Measurements from ENCODE around the gene PRSS2.
"Not testable (repeated sequence)": the region's sequence is repeated elsewhere in the genome, so short reads cannot be mapped to it uniquely, and the experiment has no call there.

GRCh38 chr7:142741932-142742331, 28.8 kb upstream of the PRSS2 start:
- TF ChIP-seq TEAD4 (IDR thresholded peaks at IDR 0.05; ENCODE audit: borderline replicate concordance, insufficient read depth); POLR2AphosphoS5 (IDR thresholded peaks at IDR 0.05; ENCODE audit: low read depth, low read length); CTCF (IDR thresholded peaks at IDR 0.05); MXI1 (IDR thresholded peaks at IDR 0.05; ENCODE audit: low read depth, low read length); EP300 (IDR thresholded peaks at IDR 0.05; ENCODE audit: borderline replicate concordance in 1 of 2, low read depth in 1 of 2, low read length in 1 of 2); USF1 (IDR thresholded peaks at IDR 0.05; ENCODE audit: borderline replicate concordance, low read depth); NFIC (IDR thresholded peaks at IDR 0.05; ENCODE audit: borderline replicate concordance); NRF1 (IDR thresholded peaks at IDR 0.05; ENCODE audit: low read depth, low read length): not testable (repeated sequence)
